ENCODE measurements around the gene DUSP8. TPM values are rescaled to one million over a fixed set of nuclear protein-coding genes. Genes with fewer than 3 reads are reported as not detected.
A peak's percentile ranks its signal among the peaks of the same experiment; 100 is the strongest.

The DUSP8 gene
- total RNA-seq, 1 donor from 2014 or later = 7.7 TPM

DNA sequence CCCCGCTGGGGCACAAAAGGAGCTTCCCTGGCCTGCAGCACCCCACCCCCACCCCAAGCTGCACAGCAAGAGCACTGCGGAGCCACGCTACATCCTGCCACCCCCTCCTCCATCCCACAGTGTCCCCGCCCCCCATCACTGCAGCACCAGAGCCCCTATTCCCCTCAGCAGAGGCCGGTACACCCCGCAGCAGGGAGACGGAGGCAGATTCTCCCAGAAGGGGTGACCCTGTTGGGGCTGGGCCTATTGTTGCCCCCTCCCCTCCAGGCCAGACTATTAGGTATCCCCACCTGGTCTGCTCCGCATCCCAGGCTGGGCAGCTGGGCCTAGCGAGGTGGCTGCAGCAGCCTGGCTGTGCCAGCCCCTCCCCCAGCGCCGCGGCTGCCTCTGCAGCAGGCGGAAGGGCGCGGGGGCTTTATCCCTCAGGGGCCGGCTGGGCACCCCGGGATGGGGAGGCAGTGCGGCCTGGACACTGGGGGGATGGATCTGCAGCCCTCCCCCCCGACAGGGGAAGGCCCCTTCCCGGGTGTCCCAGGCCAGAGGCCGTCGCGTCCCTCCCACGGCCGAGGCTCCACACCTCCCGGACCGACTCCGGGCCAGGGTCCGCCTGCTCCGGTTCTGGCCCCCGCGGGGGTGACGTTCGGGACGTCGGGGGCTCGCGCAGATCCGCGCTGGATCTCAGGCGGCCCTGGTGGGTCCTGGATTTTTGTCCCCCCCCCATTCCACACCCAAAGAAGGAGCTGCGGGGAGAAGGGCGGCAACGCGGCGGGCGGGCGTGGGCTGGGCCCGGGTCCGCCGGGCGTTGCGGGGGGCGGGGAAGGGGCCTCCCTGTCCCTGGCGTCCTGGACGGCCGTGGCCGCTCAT is 943 bp downstream of the DUSP8 start:
- Mint-ChIP-seq H3K9me3 (ENCODE audit: unreplicated experiment) (no peaks in the 10 kb centered on the region), H3K36me3 (ENCODE audit: unreplicated experiment) (no peaks in the 10 kb centered on the region), H3K27ac (ENCODE audit: unreplicated experiment) (peak overlapping the region; percentile 18), H3K27me3 (ENCODE audit: unreplicated experiment) (peaks cover 3% of the 10 kb centered on the region), H3K4me3 (ENCODE audit: unreplicated experiment) (peak overlapping the region; percentile 54), H3K4me1 (ENCODE audit: unreplicated experiment) (peaks cover 20% of the 10 kb centered on the region)
- no peak for TF ChIP-seq CTCF (IDR thresholded peaks at IDR 0.05)
- DNase-seq (ENCODE audit: extremely low spot score, unreplicated experiment) = no peak

- TF ChIP-seq CTCF (IDR thresholded peaks at IDR 0.05) = no peak
- Mint-ChIP-seq H3K4me3 (ENCODE audit: unreplicated experiment) (peak overlapping the region; percentile 54), H3K27me3 (ENCODE audit: unreplicated experiment) (peaks cover 3% of the 10 kb centered on the region), H3K27ac (ENCODE audit: unreplicated experiment) (peak overlapping the region; percentile 18), H3K9me3 (ENCODE audit: unreplicated experiment) (no peaks in the 10 kb centered on the region), H3K4me1 (ENCODE audit: unreplicated experiment) (peaks cover 20% of the 10 kb centered on the region), H3K36me3 (ENCODE audit: unreplicated experiment) (no peaks in the 10 kb centered on the region)
- DNase-seq (ENCODE audit: extremely low spot score, unreplicated experiment) = no peak
Observed at GRCh38 chr11:1570531-1570895, 1.6 kb downstream of the DUSP8 start.

- H3K9me3 Mint-ChIP-seq (ENCODE audit: unreplicated experiment) = no peaks in the 10 kb centered on the region
- DNase-seq (ENCODE audit: extremely low spot score, unreplicated experiment) = no peak
- H3K27ac Mint-ChIP-seq (ENCODE audit: unreplicated experiment) = no peak overlapping the region
- H3K4me3 Mint-ChIP-seq (ENCODE audit: unreplicated experiment) = no peak overlapping the region
- TF ChIP-seq CTCF (IDR thresholded peaks at IDR 0.05) = no peak
- no peaks in the 10 kb centered on the region for H3K36me3 Mint-ChIP-seq (ENCODE audit: unreplicated experiment)
- peaks cover 22% of the 10 kb centered on the region for H3K4me1 Mint-ChIP-seq (ENCODE audit: unreplicated experiment)
- H3K27me3 Mint-ChIP-seq (ENCODE audit: unreplicated experiment) = peaks cover 1% of the 10 kb centered on the region
Observed at GRCh38 chr11:1570001-1570453, 2.0 kb downstream of the DUSP8 start.

GRCh38 chr11:1569251-1569780 is 2.8 kb downstream of the DUSP8 start:
- Mint-ChIP-seq H3K4me1 (ENCODE audit: unreplicated experiment) (peaks cover 25% of the 10 kb centered on the region), H3K4me3 (ENCODE audit: unreplicated experiment) (no peak overlapping the region), H3K27me3 (ENCODE audit: unreplicated experiment) (no peaks in the 10 kb centered on the region), H3K36me3 (ENCODE audit: unreplicated experiment) (no peaks in the 10 kb centered on the region), H3K27ac (ENCODE audit: unreplicated experiment) (no peak overlapping the region), H3K9me3 (ENCODE audit: unreplicated experiment) (no peaks in the 10 kb centered on the region)
- TF ChIP-seq CTCF (IDR thresholded peaks at IDR 0.05) = no peak
- no peak for DNase-seq (ENCODE audit: extremely low spot score, unreplicated experiment)

GRCh38 chr11:1568441-1568911 is 3.6 kb downstream of the DUSP8 start:
- TF ChIP-seq CTCF (IDR thresholded peaks at IDR 0.05) = no peak
- H3K9me3 Mint-ChIP-seq (ENCODE audit: unreplicated experiment) = no peaks in the 10 kb centered on the region
- no peaks in the 10 kb centered on the region for H3K27me3 Mint-ChIP-seq (ENCODE audit: unreplicated experiment)
- H3K36me3 Mint-ChIP-seq (ENCODE audit: unreplicated experiment) = no peaks in the 10 kb centered on the region
- H3K27ac Mint-ChIP-seq (ENCODE audit: unreplicated experiment) = no peak overlapping the region
- no peak for DNase-seq (ENCODE audit: extremely low spot score, unreplicated experiment)
- peaks cover 17% of the 10 kb centered on the region for H3K4me1 Mint-ChIP-seq (ENCODE audit: unreplicated experiment)
- no peak overlapping the region for H3K4me3 Mint-ChIP-seq (ENCODE audit: unreplicated experiment)

Data from osteocyte (in vitro differentiated cells).